ENCODE results near the gene ANO6. TPM values are rescaled to one million over a fixed set of nuclear protein-coding genes. Genes with fewer than 3 reads are reported as not detected.

The ANO6 gene
- total RNA-seq, 1 experiment from 2014 or later: 51.4 TPM

DNA sequence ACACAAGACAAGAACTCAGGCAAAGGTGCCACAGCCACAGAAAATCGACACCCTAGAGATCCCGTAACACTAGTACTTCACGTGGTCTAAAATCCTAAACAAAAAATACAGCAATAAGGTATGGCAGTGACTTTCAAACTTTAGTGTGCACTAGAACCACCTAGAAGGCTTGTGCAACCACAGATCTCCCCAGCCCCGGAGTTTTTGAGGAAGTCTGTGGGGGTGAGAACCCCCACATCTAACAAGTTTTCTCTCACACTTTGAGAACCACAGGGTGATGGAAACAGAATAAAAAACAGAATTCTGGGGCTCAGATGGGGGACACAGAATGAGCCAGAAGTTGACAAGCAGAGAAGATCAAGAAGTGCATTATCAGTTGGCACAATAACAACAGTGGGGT is 254.0 kb downstream of the ANO6 start:
- ChIA-PET POLR2A (ENCODE audit: unreplicated experiment) (no interaction called here), CTCF (no interaction called here)
- H3K36me3 ChIP-seq (ENCODE audit: low read depth): no peaks in the 10 kb centered on the region
- no peak for DNase-seq
- BruUV-seq (replicated peaks): no TSS peak
- H3K4me1 ChIP-seq (replicated peaks; ENCODE audit: insufficient read depth): no peaks in the 10 kb centered on the region
- H3K4me2 ChIP-seq: no peak overlapping the region
- no peak overlapping the region for H3K27ac ChIP-seq
- H3K9me2 ChIP-seq (ENCODE audit: insufficient read depth): no peaks in the 10 kb centered on the region
- no peak for TF ChIP-seq EZH2 (IDR thresholded peaks at IDR 0.05; ENCODE audit: low read depth)
- TF ChIP-seq CTCF (conservative IDR thresholded peaks at IDR 0.05): no peak
- intact Hi-C loops (cut with micrococcal nuclease; ENCODE audit: unreplicated experiment): no loop called here
- H3K27me3 ChIP-seq (ENCODE audit: insufficient read depth, low read depth): no peaks in the 10 kb centered on the region
- H4K20me1 ChIP-seq (ENCODE audit: insufficient read depth): no peaks in the 10 kb centered on the region
- H2AFZ ChIP-seq: no peak overlapping the region
- H3K4me3 ChIP-seq: no peak overlapping the region
- H3F3A ChIP-seq (ENCODE audit: insufficient read depth, low read depth): no peaks in the 10 kb centered on the region
- no peaks in the 10 kb centered on the region for H3K79me2 ChIP-seq (ENCODE audit: low read depth)
- H3K9me3 ChIP-seq (ENCODE audit: insufficient read depth, low read depth): no peaks in the 10 kb centered on the region

DNA sequence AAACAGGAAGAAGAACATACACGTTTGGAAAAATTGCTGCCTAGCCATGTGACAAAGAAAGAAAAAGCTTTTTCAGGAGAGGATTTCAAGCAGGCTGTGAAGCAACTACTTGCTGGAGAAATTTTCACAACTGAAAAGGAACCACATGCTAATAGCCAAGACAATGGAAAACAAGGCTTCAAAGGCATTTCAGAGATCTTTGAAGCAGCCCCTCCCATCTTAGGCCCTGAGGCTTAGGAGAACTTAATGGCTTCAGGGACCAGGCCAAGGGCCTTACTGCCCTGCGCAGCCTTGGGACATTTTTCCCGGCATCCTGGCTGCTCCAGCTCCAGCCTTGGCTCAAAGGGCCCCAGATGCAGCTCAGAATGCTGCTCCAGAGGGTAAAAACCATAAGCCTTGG is 257.7 kb downstream of the ANO6 start:
- H3K4me3 ChIP-seq: no peak overlapping the region
- no peaks in the 10 kb centered on the region for H3K9me3 ChIP-seq (ENCODE audit: insufficient read depth, low read depth)
- no peaks in the 10 kb centered on the region for H3K9me2 ChIP-seq (ENCODE audit: insufficient read depth)
- TF ChIP-seq EZH2 (IDR thresholded peaks at IDR 0.05; ENCODE audit: low read depth) (no peak), CTCF (conservative IDR thresholded peaks at IDR 0.05) (no peak)
- intact Hi-C loops (cut with micrococcal nuclease; ENCODE audit: unreplicated experiment): no loop called here
- no peaks in the 10 kb centered on the region for H3K36me3 ChIP-seq (ENCODE audit: low read depth)
- H2AFZ ChIP-seq: no peak overlapping the region
- ChIA-PET CTCF (no interaction called here), POLR2A (ENCODE audit: unreplicated experiment) (no interaction called here)
- no peaks in the 10 kb centered on the region for H3K4me1 ChIP-seq (replicated peaks; ENCODE audit: insufficient read depth)
- BruUV-seq (replicated peaks): no TSS peak
- no peaks in the 10 kb centered on the region for H4K20me1 ChIP-seq (ENCODE audit: insufficient read depth)
- H3F3A ChIP-seq (ENCODE audit: insufficient read depth, low read depth): no peaks in the 10 kb centered on the region
- no peaks in the 10 kb centered on the region for H3K79me2 ChIP-seq (ENCODE audit: low read depth)
- no peaks in the 10 kb centered on the region for H3K27me3 ChIP-seq (ENCODE audit: insufficient read depth, low read depth)
- DNase-seq: no peak
- no peak overlapping the region for H3K27ac ChIP-seq
- no peak overlapping the region for H3K4me2 ChIP-seq

DNA sequence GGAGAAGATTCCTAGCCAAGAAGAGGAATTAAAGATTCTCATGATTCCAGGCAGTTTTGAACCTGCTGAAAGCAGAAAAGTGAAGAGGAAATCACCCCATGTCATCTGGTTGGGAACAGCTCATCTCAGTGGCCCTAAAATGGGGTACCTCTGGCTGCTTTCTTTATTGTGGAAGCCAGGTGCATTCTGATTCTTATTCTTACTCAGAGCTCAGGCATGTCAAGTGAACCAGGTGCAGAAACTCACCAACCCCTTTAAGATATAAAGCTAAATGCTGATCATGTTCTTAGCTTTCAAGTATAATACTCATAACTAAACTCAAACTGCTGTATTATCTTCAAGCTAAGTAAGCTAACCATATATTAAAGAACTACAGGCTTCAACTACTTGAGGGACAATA is 259.7 kb downstream of the ANO6 start:
- Histone ChIP-seq H3F3A (ENCODE audit: insufficient read depth, low read depth) (no peaks in the 10 kb centered on the region), H3K79me2 (ENCODE audit: low read depth) (no peaks in the 10 kb centered on the region), H3K4me1 (replicated peaks; ENCODE audit: insufficient read depth) (no peaks in the 10 kb centered on the region), H3K27me3 (ENCODE audit: insufficient read depth, low read depth) (no peaks in the 10 kb centered on the region), H3K27ac (no peak overlapping the region), H3K9me3 (ENCODE audit: insufficient read depth, low read depth) (no peaks in the 10 kb centered on the region), H2AFZ (no peak overlapping the region), H3K4me2 (no peak overlapping the region), H3K36me3 (ENCODE audit: low read depth) (no peaks in the 10 kb centered on the region), H4K20me1 (ENCODE audit: insufficient read depth) (no peaks in the 10 kb centered on the region), H3K4me3 (no peak overlapping the region), H3K9me2 (ENCODE audit: insufficient read depth) (no peaks in the 10 kb centered on the region)
- ChIA-PET CTCF (no interaction called here), POLR2A (ENCODE audit: unreplicated experiment) (no interaction called here)
- no peak for TF ChIP-seq EZH2 (IDR thresholded peaks at IDR 0.05; ENCODE audit: low read depth)
- no peak for TF ChIP-seq CTCF (conservative IDR thresholded peaks at IDR 0.05)
- no TSS peak for BruUV-seq (replicated peaks)
- no peak for DNase-seq
- intact Hi-C loops (cut with micrococcal nuclease; ENCODE audit: unreplicated experiment): no loop called here
